ENCODE measurements around the gene PARP8.
"Not testable (repeated sequence)": the region's sequence is repeated elsewhere in the genome, so short reads cannot be mapped to it uniquely, and the experiment has no call there.

PARP8 gene, protein sequence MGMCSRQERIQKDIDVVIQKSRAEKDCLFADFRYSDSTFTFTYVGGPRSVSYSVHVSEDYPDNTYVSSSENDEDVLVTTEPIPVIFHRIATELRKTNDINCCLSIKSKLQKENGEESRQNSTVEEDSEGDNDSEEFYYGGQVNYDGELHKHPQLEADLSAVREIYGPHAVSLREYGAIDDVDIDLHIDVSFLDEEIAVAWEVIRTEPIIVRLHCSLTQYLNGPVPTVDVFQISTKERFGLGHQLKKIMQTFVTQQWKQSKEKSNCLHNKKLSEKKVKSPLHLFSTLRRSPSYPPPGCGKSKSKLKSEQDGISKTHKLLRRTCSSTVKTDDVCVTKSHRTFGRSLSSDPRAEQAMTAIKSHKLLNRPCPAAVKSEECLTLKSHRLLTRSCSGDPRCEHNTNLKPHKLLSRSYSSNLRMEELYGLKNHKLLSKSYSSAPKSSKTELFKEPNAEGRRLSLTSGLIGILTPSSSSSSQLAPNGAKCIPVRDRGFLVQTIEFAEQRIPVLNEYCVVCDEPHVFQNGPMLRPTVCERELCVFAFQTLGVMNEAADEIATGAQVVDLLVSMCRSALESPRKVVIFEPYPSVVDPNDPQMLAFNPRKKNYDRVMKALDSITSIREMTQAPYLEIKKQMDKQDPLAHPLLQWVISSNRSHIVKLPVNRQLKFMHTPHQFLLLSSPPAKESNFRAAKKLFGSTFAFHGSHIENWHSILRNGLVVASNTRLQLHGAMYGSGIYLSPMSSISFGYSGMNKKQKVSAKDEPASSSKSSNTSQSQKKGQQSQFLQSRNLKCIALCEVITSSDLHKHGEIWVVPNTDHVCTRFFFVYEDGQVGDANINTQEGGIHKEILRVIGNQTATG

DNA sequence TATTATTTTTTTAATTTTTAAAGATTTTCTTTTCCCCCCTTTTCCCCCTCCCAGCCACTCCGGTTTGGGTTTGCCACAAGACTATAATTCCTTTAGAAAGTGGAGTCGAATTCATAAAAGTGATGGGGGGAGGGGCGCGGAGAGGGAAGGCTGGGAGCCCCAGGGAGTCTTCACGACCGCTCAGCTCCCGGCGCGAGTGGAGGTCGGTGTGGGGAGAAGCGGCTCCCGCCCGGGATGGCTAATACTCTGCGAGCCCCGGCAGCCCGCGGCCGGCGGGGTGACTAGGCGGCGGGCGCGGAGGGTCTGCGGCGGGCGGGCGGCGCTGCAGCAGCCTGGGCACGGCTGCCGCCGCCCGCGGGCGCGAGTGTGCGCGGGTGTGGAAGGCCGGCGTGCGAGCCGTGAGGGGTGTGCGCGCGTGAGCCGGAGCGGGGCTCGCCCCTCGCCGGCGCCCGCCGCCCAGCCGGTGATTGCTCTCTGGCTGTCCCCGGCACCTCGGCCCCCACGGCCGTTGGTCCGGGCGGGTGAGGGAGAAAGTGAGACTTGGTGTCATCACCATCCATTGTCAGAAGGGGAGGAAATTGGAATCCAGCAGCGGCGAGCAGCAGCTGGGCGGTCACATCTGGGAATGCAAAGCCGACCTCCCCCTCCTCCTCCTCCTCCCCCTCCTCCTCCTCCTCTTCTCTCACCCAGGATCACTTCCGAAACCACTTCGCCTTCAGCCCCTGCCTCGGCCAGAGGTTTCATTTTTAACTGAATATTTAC, at the start of gene PARP8:
TSS of gene PARP8 (plus strand) at position 377 of the 762 bp plus-strand sequence. CDS start 459 bp downstream, outside the sequence.
- DNase-seq (ENCODE audit: low spot score) = peak; percentile 60

DNA sequence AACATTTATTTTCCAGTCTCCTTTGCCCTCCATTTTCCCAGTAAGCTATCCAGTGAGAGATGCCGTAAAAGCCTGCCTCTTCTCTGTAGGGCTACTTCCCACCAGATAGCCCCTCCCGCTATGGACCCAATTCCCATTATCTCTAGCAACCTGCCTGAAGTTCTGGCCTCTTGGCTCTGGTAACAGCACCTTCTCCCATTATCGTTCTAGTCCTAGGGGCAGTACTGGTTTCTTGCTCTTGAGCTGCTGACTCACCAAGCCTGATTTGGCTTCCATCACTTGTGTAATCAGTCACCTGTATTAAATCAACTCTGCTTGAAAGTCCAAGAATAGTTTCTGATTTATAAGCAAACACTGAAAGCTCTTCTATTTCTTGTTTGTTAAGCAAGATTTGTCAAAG, 42.8 kb upstream of the PARP8 start:
- no peak for DNase-seq (ENCODE audit: low spot score)

DNA sequence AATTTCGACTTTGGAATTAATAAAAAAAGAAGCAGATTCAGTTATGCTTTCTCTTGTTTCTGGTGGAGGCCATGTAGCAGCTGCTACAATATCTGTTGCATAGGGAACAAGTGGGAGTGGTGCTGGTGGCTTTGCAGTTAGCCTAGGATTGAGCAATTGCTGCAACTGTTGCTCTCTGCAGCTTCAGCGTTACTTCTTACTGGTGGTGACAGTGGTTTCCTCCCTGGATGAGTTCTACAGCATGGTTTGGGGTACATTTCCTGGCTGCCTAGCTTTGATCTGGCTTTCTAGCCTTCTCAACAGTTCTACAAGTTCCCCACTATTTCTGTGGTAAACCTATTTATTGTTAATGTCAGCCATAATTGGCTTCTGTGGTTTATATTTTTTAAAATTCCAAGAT, 31.6 kb upstream of the PARP8 start:
- not testable (repeated sequence) for DNase-seq (ENCODE audit: low spot score)

DNA sequence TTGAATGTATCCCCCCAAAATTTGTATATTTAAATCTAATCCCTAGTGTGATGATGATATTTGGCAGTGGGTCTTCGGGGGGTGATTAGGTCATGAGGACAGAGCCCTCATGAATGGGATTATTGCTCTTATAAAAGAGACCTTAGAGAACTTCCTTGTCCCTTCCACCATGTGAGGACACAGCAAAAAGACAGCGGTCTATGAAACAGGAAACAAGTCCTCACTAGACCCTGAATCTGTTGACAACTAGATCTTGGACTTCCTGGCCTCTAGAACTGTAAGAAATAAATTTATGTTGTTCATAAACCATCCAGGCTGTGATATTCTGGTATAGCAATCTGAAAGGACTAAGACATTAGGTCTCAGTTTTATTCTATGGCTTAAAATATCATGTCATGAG, 28.9 kb upstream of the PARP8 start:
- not testable (repeated sequence) for DNase-seq (ENCODE audit: low spot score)

DNA sequence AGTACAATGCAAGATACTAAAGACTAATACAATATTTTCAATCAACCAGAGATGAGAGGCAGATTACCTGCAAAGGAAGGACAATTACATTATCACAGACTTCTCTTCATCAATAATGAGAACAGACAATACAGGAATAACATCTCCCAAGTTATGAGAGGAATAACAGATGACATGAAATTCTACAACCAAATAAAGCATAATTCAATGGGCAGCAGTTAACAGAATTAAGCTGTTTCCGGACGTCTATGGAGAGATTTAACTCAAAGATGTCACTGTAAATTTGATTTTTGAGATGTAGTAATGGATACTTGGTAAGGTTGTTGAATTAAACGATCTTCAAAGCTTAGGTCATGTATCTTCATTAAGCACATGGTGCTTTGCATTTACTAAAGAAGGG, 19.8 kb upstream of the PARP8 start:
- no peak for DNase-seq (ENCODE audit: low spot score)

DNA sequence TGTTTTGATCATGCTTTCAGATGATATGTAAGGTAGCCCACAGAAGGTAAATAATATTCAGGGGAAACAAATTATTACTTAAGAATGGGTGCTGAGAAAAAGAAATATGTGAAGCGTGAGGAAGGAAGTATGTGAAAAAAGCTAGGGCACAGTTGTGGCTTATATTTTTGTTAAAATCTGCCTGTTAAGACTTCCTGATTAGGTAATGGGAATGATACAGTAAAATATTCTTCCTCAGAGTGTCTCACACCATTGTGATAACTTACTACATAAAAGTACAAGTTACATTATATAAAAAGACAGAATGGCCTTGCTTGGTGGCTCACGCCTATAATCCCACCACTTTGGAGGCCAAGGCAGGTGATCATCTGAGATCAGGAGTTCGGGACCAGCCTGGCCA, 18.7 kb upstream of the PARP8 start:
- no peak for DNase-seq (ENCODE audit: low spot score)

DNA sequence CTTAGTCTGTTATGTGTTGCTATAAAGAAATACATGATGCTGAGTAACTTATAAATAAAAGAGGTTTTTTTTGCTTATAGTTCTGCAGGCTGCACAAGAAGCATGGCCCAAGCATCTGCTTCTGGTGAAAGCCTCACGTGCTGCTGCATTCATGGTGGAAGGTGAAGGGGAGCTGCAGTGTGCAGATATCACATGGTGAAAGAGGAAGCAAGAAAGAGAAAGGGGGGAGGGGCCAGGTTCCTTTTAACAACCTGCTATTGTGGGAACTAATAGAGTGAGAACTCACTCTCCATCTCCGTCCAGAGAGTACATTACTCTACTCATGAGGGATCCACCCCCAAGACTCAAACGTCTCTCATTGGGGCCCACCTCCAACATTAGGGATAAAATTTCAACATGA, 12.5 kb upstream of the PARP8 start:
- peak; percentile 76 for DNase-seq (ENCODE audit: low spot score)

DNA sequence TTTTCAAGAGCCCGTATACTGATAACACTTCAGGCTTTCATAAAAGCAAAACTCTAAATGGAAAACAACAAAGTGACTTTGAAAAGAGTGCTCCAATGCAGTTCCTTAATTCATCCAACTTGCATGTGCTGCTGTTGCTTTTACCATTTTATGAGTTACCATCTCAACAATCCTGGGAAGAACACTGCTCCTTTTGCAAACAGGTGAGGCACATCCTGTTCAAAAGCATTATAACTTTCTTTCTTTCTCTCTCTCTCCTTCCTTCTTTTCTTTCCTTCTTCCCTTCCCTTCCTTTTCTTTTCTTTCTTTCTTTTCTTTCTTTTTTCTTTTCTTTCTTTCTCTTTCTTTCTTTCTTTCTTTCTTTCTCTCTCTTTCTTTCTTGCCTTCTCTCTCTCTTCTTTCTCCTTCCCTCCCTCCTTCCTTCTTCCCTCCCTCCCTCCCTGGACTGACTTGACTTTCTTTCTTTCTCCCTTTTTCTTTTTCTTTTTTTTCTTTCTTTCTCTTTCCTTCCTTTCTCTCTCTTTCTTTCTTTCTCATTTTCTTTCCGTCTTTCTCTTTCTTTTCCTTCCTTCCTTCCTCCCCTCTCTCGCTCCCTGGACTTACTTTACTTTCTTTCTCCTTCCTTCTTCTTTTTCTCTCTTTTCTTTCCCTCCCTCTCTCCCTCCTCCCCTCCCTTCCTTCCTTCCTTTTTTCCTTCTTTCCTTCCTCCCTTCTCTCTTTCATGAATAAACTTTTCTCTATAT, 11.2 kb upstream of the PARP8 start:
- DNase-seq (ENCODE audit: low spot score) = peak; percentile 41

DNA sequence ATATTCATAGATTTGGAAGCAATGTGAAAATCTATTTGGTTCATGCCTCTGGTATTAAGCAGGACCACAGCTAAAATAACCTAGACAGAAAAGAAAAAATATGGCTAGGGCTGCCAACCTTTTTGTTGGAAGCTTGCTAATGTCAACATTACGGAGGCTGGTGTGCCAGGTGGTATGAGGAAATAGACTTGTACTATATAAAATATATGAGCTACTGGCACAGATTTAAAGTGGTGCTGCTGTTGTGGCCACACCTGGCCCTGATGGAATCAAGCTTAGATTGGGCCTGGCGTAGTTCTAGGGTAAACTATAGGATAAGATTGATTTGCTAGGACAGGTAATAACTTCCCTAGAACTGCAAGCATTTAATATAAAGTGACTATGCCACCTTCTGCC, 10.6 kb upstream of the PARP8 start:
- DNase-seq (ENCODE audit: low spot score) = no peak

DNA sequence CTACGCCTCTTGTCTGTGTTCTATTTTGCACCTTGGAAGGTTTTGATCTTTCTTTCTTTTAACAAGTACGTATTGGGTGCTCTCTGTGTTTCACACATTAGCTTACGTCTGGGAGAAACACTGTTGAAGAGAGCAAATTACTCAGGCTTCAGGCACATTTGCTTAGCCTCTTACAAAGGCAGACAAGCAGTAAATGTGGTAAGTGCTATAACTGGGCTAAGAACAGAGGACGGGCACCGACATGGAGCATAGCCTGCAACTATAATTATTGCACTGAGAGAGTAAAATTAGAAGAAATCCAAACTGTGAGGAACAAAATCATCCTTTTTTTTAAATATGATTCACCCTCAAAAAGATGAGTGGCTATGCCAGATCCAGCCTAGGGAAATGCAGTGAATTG, 9.4 kb upstream of the PARP8 start:
- no peak for DNase-seq (ENCODE audit: low spot score)

DNA sequence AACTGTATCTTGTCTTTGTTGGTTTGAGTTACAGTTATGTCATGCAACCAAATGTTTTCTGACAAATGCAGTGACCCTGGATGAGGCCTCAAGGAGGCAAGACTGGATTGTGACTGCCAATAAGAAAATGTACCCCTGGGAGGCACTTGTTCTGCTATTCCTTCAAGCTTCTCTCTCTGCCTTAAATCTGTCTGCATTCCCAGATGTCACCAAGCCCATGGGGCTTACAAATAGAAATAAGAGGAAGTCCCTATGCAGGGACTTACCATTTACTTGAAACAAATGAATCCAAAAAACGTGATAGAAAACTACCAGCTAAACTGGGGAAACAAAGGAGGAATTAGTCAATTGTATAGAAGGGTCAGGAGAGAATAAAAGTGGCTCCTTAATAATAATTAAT, 8.2 kb upstream of the PARP8 start:
- no peak for DNase-seq (ENCODE audit: low spot score)

DNA sequence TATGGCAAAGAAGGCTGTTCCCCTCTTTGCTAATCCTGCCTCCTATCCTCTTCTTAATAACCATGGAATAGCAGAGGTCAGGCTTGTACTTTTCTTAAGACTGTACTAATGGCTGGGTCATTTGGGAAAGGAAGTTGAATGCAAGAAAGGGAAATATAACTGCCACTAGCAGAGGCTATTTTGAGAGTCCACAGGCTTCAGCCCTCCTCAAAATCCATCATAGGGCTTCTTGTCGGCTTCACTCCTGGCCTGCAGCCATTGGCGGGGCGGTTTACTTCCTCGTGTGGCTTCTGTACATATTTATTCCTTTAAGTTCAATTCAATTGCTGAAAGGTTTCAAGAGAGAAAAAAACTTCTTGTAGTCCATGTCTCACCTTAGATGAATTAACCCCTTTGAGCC, 2.8 kb upstream of the PARP8 start:
- no peak for DNase-seq (ENCODE audit: low spot score)

DNA sequence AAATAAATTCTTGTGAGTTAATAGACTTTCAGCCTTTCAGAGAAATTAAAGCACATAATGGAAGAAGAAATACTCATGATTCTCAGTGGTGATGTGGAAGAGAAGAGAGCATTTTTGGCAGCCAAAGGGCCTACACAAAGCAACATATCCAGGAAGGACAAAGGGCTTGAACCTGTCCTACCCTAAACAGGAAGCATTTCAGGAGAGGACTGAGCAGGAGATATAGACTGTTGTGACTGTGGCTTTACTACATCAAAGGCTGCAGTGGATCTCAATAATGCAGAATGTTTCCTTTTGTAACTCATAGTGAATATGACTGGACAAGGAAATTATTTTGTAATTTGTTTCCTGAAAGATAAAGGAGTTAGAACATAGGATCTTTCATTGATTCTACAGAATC, 1.3 kb upstream of the PARP8 start:
- DNase-seq (ENCODE audit: low spot score) = no peak

DNA sequence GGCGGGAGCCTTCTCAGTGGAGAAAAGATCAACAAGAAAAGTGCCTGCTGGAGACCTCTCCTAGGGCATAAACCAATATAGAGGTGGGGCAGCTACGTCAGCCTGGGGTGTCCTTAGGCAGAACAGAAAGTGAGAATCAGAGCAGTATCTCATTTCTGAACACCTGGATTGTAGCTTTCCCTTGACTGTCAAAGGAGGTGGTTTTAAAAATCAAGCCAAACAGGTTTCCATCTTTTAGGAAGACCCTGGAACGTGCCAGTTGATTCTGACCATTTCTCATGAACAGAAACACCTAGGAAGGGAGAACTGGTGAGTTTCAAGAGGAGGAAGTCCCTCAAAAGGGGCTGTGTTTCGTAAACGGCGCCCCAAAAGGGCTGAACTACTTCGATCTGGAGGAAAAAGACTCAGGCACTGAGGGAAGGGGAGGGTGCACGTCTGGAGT, 655 bp upstream of the PARP8 start:
- peak; percentile 65 for DNase-seq (ENCODE audit: low spot score)

DNA sequence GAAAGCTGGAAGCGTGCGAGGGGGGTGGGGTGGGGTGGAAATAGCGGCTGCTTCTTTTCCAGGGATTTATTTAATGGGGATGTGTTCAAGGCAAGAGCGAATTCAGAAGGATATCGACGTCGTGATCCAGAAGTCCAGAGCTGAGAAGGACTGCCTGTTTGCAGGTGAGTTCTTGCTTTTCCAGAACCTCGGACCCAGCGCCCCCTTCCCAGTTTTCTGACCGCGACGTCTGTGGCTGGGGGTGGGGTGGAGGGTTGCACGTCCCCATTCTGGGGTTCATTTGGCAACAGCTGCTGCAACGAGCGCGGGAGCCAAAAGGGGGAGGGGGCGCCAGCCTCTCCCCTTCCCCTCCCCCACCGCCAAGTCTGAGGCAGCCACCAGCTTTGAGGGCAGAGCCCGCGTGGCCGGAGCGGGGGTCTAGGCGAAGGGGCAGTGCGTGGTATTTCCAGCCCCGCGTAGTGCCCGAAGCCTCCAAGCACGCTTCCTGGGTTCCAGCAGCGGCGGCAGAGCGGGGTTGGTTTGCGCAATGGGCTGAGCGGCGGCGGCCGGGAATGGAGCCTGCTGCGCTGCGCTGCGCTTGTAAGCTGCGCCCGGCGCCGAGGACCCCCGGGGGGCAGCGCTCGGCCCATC, 701 bp downstream of the PARP8 start:
- peak; percentile 62 for DNase-seq (ENCODE audit: low spot score)

DNA sequence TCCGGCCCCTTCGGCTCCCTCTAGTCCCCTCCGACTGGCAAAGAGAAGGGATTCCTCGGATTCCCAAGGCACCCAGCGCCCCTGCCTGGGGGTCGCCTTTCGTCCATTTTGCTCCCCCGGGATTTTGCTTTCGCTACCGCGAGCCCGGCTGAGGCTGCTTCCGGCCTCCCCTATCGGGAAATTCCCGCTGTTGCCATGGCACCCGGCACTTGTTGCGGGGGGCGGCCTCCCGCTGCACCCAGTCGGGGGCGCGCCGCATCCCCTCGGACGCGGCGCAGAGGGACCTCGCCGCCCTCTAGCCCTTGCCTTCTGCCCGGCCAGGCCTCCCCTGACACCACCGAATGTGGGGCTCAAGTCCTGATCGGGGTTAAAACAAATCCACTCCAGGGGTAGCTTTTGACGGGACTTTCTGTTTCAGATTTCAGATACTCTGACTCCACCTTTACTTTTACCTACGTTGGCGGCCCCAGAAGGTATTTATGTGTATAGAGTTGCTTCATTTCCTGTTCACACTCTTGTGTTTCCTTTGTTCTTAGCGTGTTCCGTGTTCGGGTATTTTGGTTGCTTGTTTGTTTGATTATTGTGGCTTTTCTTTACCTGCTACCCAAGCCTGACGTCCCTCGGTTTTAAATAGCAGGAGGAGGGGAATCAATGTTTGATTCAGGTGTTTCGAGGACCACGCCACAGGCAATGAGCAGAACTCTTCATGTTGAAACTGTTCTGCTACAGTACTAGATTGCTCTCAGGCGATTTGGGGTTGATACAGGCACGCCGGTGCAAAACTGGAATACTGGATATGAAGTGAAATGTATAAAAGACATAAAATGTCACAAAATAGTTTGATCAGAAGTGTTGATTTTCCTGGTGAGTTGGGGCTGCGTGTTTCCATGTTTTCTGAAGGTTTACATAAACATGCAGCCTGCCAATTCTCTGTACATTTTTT, 1.5 kb downstream of the PARP8 start:
- peak; percentile 87 for DNase-seq (ENCODE audit: low spot score)

DNA sequence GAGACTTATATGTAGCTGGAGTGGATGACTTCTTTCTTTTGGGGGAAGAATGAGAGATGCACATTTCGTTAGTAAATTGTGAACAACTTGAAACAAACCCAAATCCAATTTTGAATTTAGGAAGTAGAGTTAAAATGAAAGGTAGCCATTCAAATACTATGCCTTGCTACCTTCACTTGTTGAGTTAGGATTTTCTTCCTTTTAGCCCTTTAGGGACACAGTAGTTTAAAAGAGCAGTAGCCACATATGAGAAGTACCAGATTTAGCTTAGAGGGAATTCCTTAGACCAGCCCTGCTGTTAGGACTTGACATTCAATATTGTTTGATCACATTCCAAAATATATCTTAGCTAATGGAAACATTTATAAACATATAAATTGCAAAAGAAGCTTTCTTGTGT, 2.2 kb downstream of the PARP8 start:
- peak; percentile 32 for DNase-seq (ENCODE audit: low spot score)

DNA sequence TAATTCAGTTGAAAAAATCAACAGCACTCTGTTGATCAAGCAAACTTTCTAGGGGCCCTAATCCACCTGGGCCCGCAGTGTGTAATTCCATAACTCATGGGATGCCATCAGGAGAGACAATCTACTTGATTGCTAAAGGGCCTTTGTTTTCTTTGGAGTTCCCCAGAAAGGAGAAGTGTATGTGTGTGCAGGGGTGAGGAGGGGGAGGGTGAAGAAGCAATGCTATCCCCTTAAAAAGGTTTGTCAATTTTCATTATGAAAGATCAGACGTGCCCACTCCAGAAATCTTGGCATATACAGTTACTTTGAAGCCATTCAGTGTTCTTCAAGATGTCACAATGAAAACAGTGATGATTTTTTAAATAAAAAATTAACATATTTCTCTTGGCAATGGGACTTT, 6.2 kb downstream of the PARP8 start:
- no peak for DNase-seq (ENCODE audit: low spot score)

DNA sequence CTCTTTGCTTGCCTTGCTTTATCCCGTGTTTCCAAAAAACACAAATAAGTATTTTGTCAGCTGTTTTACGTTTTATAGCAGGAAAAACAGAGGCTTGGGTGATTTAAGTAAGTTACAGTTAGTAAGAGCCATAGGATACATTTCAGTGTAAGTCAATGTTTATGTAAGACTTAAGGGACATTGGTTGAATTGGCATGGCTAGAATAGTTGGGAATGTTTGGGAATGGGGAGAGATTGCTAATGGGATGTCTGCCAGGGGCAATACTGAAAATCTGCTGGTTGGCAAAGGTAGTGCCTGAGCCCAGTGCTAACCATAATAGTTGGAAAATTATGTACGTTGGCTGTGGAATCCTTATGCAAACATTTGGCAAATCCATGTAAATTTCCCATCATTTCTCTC, 7.0 kb downstream of the PARP8 start:
- DNase-seq (ENCODE audit: low spot score) = not testable (repeated sequence)

DNA sequence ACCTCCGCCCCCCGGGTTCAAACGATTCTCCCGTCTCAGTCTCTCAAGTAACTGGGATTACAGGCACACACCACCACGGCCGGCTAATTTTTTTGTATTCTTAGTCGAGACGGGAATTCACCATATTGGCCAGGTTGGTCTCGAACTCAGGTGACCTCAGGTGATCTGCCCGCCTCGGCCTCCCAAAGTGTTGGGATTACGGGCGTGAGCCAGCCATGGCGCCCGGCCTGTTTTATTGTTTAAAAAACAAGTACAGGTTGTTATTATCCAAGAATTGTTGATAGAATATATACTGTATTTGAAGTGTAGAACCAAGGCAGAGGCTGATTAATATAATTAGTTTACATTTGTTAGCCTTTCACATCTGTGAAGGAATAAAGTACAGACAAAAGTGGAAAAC, 8.9 kb downstream of the PARP8 start:
- no peak for DNase-seq (ENCODE audit: low spot score)
